Measurements from ENCODE around the gene IQGAP2. TPM values are rescaled to one million over a fixed set of nuclear protein-coding genes. Genes with fewer than 3 reads are reported as not detected.

IQGAP2 gene
- total and polyA plus RNA-seq, 9 of the 15 experiments (the other 6 are each of a cell fraction or from before 2014, with no cell fraction given) = 8.7 to 23.2 (median 17.4) TPM

DNA sequence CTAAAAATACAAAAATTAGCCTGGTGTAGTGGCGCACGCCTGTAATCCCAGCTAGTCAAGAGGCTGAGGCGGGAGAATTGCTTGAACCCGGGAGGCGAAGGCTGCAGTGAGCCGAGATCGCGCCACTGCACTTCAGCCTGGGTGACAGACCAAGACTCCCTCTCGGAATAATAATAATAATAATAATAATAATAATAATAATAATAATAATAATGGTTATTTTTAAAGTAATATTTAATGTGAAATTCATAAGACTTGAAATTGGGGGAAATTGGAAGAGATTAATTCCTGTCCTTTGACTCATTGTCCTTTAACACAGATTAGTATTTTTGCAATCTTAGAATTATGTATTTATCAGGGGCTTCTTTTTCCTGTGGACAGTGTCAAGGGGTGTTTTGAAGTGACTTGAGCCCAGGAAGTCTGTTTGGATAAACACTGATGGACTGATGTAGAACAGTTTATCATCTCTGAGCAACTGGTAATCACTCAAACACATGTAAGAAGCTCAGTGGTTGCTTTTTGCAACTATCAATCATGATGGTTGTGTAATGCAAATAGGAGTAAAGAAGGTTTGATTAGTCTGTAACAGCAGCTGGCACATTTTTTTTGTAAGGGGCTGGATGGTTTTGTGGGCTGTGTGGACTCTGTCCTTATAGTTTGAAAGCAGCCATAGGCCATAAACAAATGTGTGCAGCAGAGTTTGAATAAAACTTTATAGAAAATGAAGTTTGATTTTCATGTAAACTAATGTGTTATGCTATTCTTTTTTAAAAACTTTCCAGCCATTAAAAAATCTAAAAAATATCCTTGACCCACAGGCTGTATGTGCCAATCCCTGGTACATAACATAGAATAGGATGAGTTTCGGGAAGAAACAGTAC lies 126.6 kb downstream of the IQGAP2 start (continued):
- TF ChIP-seq BRCA1 (IDR thresholded peaks at IDR 0.05) = no peak
- no peak for TF ChIP-seq BRCA1 (CRISPR knock-in tag; IDR thresholded peaks at IDR 0.05)
- TF ChIP-seq MEIS2 (IDR thresholded peaks at IDR 0.05; ENCODE audit: partially characterized antibody) = peak; percentile 73
- TF ChIP-seq ZNF263 (CRISPR knock-in tag; IDR thresholded peaks at IDR 0.05; ENCODE audit: borderline replicate concordance) = no peak
- TF ChIP-seq ARID1B (IDR thresholded peaks at IDR 0.05) = peak; percentile 51; the same call in 1 of the 2 replicates
- TF ChIP-seq LEF1 (IDR thresholded peaks at IDR 0.05) = no peak
- no peak for TF ChIP-seq THRAP3 (IDR thresholded peaks at IDR 0.05; ENCODE audit: borderline replicate concordance)
- no peak for TF ChIP-seq CEBPG (CRISPR knock-in tag; IDR thresholded peaks at IDR 0.05)
- no peak for TF ChIP-seq CEBPG (tag; conservative IDR thresholded peaks at IDR 0.05 in 1 of 2, IDR thresholded peaks at IDR 0.05 in 1 of 2)
- TF ChIP-seq LARP7 (IDR thresholded peaks at IDR 0.05) = no peak

DNA sequence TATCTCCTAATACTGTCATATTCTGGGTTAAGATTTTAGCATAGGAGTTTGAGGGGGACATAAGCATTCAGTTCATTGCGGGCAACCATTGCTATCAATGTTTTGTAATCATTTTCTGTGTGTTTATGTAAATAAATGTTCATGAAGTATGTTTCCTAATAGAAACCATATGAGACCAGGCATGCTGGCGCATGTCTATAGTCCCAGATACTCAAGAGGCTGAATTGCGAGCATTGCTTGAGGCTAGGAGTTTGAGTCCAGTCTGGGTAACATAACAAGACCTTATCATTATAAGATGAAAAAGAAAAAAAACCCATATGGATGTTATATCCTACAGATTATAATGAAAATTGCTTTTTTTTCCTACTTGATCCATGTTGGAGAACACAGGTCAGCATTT lies 129.0 kb downstream of the IQGAP2 start:
- Histone ChIP-seq H3K4me2 (ENCODE audit: insufficient read depth, low read length) (no peak overlapping the region), H3K9me3 (replicated peaks; ENCODE audit: control insufficient read depth, insufficient read depth, low read depth, low read length) (no peaks in the 10 kb centered on the region), H2AFZ (ENCODE audit: low read depth, low read length) (no peak overlapping the region), H3K27me3 (ENCODE audit: control insufficient read depth in 2 of 2, insufficient read depth in 2 of 2, low read length in 2 of 2) (no peaks in the 10 kb centered on the region), H3K27ac (ENCODE audit: extremely low read depth, low read depth, low read length) (no peak overlapping the region), H3K9ac (ENCODE audit: insufficient read depth in 1 of 2, low read depth in 2 of 2, low read length in 2 of 2) (no peak overlapping the region), H3K9me1 (ENCODE audit: control insufficient read depth, insufficient read depth, low read length) (no peaks in the 10 kb centered on the region), H3K79me2 (ENCODE audit: control insufficient read depth, insufficient read depth, low read length) (no peaks in the 10 kb centered on the region), H3K36me3 (ENCODE audit: control insufficient read depth, insufficient read depth, low read length) (no peaks in the 10 kb centered on the region), H3K4me3 (no peak overlapping the region), H4K20me1 (replicated peaks; ENCODE audit: control insufficient read depth, insufficient read depth, low read length) (no peaks in the 10 kb centered on the region), H3K4me1 (replicated peaks in 1 of 2; ENCODE audit: control insufficient read depth in 2 of 2, insufficient read depth in 2 of 2, low read length in 2 of 2) (peaks cover 4 to 29% of the 10 kb centered on the region in 2 experiments; a peak in 3 of 5 replicates)
- ATAC-seq (no peak), DNase-seq (ENCODE audit: extremely low read depth in 1 of 4, low spot score in 3 of 4) (no peak), FAIRE-seq (no peak)
- BruUV-seq (replicated peaks) = no TSS peak
- intact Hi-C loops (cut with micrococcal nuclease) (no loop called here), in situ Hi-C loops (cut with MboI) (no loop called here)
- ChIA-PET CTCF (ENCODE audit: low intra/inter-chr PET ratio) (no interaction called here), POLR2A (no interaction called here)
- 93% methylated on average over 3 of the region's 3 CpGs for WGBS (ENCODE audit: insufficient coverage, low coverage, missing lambda C conversion rate)
- TF ChIP-seq, protein P1, sequence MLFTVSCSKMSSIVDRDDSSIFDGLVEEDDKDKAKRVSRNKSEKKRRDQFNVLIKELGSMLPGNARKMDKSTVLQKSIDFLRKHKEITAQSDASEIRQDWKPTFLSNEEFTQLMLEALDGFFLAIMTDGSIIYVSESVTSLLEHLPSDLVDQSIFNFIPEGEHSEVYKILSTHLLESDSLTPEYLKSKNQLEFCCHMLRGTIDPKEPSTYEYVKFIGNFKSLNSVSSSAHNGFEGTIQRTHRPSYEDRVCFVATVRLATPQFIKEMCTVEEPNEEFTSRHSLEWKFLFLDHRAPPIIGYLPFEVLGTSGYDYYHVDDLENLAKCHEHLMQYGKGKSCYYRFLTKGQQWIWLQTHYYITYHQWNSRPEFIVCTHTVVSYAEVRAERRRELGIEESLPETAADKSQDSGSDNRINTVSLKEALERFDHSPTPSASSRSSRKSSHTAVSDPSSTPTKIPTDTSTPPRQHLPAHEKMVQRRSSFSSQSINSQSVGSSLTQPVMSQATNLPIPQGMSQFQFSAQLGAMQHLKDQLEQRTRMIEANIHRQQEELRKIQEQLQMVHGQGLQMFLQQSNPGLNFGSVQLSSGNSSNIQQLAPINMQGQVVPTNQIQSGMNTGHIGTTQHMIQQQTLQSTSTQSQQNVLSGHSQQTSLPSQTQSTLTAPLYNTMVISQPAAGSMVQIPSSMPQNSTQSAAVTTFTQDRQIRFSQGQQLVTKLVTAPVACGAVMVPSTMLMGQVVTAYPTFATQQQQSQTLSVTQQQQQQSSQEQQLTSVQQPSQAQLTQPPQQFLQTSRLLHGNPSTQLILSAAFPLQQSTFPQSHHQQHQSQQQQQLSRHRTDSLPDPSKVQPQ (CRISPR knock-in tag; IDR thresholded peaks at IDR 0.05; ENCODE audit: borderline replicate concordance) = no peak
- TF ChIP-seq, protein P2, sequence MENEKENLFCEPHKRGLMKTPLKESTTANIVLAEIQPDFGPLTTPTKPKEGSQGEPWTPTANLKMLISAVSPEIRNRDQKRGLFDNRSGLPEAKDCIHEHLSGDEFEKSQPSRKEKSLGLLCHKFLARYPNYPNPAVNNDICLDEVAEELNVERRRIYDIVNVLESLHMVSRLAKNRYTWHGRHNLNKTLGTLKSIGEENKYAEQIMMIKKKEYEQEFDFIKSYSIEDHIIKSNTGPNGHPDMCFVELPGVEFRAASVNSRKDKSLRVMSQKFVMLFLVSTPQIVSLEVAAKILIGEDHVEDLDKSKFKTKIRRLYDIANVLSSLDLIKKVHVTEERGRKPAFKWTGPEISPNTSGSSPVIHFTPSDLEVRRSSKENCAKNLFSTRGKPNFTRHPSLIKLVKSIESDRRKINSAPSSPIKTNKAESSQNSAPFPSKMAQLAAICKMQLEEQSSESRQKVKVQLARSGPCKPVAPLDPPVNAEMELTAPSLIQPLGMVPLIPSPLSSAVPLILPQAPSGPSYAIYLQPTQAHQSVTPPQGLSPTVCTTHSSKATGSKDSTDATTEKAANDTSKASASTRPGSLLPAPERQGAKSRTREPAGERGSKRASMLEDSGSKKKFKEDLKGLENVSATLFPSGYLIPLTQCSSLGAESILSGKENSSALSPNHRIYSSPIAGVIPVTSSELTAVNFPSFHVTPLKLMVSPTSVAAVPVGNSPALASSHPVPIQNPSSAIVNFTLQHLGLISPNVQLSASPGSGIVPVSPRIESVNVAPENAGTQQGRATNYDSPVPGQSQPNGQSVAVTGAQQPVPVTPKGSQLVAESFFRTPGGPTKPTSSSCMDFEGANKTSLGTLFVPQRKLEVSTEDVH (IDR thresholded peaks at IDR 0.05; ENCODE audit: low read depth, partially characterized antibody) = no peak
- TF ChIP-seq SRSF7 (optimal IDR thresholded peaks at IDR 0.05; ENCODE audit: low read depth, low read length) (no peak), HDAC1 (IDR thresholded peaks at IDR 0.05) (no peak), KAT7 (CRISPR knock-in tag; IDR thresholded peaks at IDR 0.05; ENCODE audit: borderline replicate concordance) (no peak), FOXM1 (IDR thresholded peaks at IDR 0.05; ENCODE audit: low read depth) (no peak), FOXM1 (CRISPR knock-in tag; IDR thresholded peaks at IDR 0.05; ENCODE audit: low read depth) (no peak)
